ENCODE results near the gene TERB1.

DNA sequence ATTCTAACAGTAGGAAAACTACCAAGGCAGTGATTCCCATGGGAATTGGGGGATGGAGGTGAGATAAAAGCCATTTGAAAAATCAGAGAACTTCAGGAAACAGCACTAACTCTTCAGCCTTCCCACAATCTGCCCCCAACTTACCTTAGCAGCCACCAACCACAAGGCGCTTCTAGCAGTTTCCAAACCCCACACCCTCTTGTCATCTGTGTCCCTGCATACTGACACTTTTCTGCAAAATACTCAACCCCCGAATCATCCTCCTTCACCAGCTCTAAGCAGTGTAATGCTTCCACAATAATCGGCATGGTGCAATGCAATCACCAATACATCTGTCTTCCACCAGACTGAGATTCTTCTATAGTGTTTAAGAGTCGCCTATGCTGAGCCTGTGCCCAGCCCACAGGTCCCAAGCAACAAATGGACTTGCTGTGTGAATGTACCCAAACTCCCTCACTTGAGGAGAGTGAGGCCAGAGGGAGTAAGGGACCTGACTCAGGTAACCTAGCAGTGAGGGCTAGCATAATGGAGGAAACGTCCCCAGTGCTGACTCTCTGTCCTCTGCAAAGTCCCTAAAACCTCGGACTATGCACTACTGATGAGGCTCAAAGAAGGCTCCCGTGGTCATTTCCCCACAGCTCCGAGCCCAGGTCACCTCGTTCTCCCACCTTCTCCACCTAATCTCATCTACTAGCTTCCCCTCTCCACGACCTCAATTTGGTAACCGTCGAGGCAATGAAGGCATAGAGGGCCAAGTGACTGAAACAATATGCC, 50.9 kb downstream of the TERB1 start:
- TF ChIP-seq ZNF670 (CRISPR knock-in tag; IDR thresholded peaks at IDR 0.05; ENCODE audit: borderline replicate concordance) (no peak), POLR2A (IDR thresholded peaks at IDR 0.05; ENCODE audit: insufficient read depth in 1 of 2, low read depth in 2 of 2, low read length in 2 of 2) (no peak), CTCF (CRISPR knock-in tag; IDR thresholded peaks at IDR 0.05) (no peak), ZFYVE20 (CRISPR knock-in tag; IDR thresholded peaks at IDR 0.05; ENCODE audit: borderline replicate concordance, low read depth) (no peak), ERF (CRISPR knock-in tag; IDR thresholded peaks at IDR 0.05) (no peak), RFX5 (IDR thresholded peaks at IDR 0.05; ENCODE audit: low read depth, low read length) (no peak), EP300 (IDR thresholded peaks at IDR 0.05; ENCODE audit: low read depth in 2 of 2, low read length in 2 of 2) (no peak), EP300 (CRISPR knock-in tag; IDR thresholded peaks at IDR 0.05; ENCODE audit: borderline replicate concordance) (no peak), SMAD9 (CRISPR knock-in tag; IDR thresholded peaks at IDR 0.05) (0 out of 2 replicates have a peak, but pooled peaks have one; percentile 3), ZNF879 (CRISPR knock-in tag; IDR thresholded peaks at IDR 0.05) (no peak), MAFG (CRISPR knock-in tag; IDR thresholded peaks at IDR 0.05) (no peak), STAT6 (CRISPR knock-in tag; IDR thresholded peaks at IDR 0.05; ENCODE audit: borderline replicate concordance) (no peak)
- TF ChIP-seq, protein P1, sequence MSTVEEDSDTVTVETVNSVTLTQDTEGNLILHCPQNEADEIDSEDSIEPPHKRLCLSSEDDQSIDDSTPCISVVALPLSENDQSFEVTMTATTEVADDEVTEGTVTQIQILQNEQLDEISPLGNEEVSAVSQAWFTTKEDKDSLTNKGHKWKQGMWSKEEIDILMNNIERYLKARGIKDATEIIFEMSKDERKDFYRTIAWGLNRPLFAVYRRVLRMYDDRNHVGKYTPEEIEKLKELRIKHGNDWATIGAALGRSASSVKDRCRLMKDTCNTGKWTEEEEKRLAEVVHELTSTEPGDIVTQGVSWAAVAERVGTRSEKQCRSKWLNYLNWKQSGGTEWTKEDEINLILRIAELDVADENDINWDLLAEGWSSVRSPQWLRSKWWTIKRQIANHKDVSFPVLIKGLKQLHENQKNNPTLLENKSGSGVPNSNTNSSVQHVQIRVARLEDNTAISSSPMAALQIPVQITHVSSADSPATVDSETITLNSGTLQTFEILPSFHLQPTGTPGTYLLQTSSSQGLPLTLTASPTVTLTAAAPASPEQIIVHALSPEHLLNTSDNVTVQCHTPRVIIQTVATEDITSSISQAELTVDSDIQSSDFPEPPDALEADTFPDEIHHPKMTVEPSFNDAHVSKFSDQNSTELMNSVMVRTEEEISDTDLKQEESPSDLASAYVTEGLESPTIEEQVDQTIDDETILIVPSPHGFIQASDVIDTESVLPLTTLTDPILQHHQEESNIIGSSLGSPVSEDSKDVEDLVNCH (CRISPR knock-in tag; IDR thresholded peaks at IDR 0.05), result no peak
- TF ChIP-seq, protein P2, sequence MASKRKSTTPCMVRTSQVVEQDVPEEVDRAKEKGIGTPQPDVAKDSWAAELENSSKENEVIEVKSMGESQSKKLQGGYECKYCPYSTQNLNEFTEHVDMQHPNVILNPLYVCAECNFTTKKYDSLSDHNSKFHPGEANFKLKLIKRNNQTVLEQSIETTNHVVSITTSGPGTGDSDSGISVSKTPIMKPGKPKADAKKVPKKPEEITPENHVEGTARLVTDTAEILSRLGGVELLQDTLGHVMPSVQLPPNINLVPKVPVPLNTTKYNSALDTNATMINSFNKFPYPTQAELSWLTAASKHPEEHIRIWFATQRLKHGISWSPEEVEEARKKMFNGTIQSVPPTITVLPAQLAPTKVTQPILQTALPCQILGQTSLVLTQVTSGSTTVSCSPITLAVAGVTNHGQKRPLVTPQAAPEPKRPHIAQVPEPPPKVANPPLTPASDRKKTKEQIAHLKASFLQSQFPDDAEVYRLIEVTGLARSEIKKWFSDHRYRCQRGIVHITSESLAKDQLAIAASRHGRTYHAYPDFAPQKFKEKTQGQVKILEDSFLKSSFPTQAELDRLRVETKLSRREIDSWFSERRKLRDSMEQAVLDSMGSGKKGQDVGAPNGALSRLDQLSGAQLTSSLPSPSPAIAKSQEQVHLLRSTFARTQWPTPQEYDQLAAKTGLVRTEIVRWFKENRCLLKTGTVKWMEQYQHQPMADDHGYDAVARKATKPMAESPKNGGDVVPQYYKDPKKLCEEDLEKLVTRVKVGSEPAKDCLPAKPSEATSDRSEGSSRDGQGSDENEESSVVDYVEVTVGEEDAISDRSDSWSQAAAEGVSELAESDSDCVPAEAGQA (IDR thresholded peaks at IDR 0.05; ENCODE audit: low read depth), result no peak
- TF ChIP-seq, protein P2 (CRISPR knock-in tag; IDR thresholded peaks at IDR 0.05; ENCODE audit: borderline replicate concordance), result no peak
